RWPE1 (cell line): ENCODE data around the gene EIPR1.

Source experiments
- CTCF ChIA-PET: fragments of 350-600 bp; sonication (Branson Sonifier 250); formaldehyde crosslinking; extraction: SDS; loops from one replicate; lab custom pipeline; 2021; lab: Yijun Ruan, JAX
- POLR2A ChIA-PET: fragments of 400-600 bp; formaldehyde crosslinking; extraction: SDS; loops from one replicate; lab custom pipeline; 2020; ENCODE audit warnings: antibody characterized with exemption; ENCODE audit not compliant: low non-redundant PET; lab: Yijun Ruan, JAX
- DNase-seq: peaks from one replicate; pipeline ENCODE4 v3.0.0; 2012; ENCODE audit warnings: low spot score
- H3K27ac ChIP-seq: fragments of 450-650 bp; 2 replicates; pipeline ENCODE4 v1.5.1; 2017
- CTCF ChIP-seq: fragments of 450-650 bp; conservative IDR thresholded peaks from 2 replicates; pipeline ENCODE4 v1.5.1; 2017; ENCODE audit warnings: low read depth, mild to moderate bottlenecking

Gene EIPR1

GRCh38 chr2:3249476-3249962 is 128.1 kb downstream of the EIPR1 start:
- POLR2A ChIA-PET: no interaction called here
- TF ChIP-seq CTCF: no peak
- CTCF ChIA-PET: no interaction called here

GRCh38 chr2:3248754-3249475 is 128.7 kb downstream of the EIPR1 start:
- ChIA-PET CTCF (no interaction called here), POLR2A (no interaction called here)
- DNase-seq: no peak
- no peak for TF ChIP-seq CTCF
- no peak overlapping the region for H3K27ac ChIP-seq

More at GRCh38 chr2:3249476-3249962, 128.1 kb downstream of the EIPR1 start:
- DNase-seq: no peak
- H3K27ac ChIP-seq: no peak overlapping the region

DNA sequence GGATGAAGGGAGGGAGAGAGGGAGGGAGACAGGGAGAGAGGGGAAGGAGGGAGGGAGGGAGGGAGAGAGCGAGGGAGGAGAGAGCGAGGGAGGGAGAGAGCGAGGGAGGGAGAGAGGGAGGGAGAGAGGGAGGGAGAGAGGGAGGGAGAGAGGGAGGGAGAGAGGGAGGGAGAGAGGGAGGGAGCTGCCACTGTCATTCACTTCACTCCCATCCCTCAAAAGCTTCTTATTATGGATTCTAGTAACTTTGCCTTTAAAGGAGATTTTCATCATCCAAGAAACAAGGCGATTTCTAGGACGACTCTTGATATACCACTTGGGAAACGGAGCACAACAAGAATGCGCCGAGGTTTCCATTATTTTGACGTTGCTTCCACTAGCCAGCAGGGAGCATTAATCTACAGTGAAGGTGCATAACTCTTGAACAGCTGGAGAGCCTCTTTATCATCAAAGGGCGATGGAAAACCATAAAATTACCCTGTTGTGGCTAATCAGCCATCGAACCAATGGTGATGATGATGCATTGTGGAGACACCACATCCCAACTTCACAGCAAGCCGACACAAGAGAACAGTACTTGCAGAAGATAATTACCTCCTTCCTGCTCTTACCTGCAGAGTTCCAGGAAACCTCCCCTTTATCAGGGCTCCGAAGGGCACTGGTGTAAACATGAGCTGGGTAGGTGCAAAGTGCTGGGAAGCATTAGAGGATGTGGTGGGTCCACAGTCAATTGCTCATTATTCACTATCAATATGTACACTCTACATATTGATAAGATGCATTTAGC is 130.5 kb downstream of the EIPR1 start:
- POLR2A ChIA-PET: no interaction called here
- CTCF ChIA-PET: no interaction called here
- no peak for TF ChIP-seq CTCF
- no peak for DNase-seq
- no peak overlapping the region for H3K27ac ChIP-seq

DNA sequence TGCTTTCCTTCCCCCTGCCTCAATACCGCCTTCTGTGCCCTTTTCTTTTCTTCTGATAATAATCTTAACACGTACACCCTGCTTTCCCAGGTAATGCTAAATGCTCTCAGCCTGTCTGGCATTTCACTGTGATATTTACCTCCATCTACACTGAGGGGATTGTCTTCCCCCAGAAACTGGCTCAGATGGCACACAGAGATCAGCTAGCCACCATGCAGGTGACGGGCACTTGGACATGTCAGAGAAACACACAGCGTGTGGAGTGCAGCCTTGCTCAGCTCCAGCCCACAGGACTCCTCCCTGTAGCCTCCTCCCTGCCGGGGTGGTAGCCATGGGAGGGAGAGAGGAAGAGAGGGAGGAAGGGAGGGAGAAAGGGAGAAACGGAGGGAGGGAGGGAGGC is 131.2 kb downstream of the EIPR1 start:
- ChIA-PET CTCF (interaction anchor here (0.7 kb wide), 1 partner anchor 10 kb away, joined by 4 read pairs; no protein-coding TSS in a partner anchor), POLR2A (no interaction called here)
- H3K27ac ChIP-seq: no peak overlapping the region
- TF ChIP-seq CTCF: no peak
- no peak for DNase-seq

DNA sequence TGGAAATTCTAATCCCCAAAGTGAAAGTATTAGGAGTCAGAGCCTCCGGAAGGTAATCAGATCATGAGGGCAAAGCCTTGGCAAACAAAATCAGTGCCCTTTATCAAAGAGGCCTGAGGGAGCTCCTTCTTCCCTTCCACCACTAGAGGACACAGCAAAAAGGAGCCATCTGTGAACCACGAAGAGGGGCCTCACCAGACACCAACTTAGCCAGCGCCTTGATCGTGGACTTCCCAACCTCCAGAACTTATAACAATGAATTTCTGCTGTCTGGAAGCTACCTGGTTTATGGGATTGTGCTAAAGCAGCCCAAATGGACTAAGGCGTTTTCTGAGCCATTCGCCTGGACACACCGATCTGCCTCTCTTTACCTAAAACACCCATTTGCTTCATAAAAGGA is 133.1 kb downstream of the EIPR1 start:
- no peak overlapping the region for H3K27ac ChIP-seq
- no peak for DNase-seq
- TF ChIP-seq CTCF: no peak
- POLR2A ChIA-PET: no interaction called here
- CTCF ChIA-PET: no interaction called here

GRCh38 chr2:3243804-3244203 is 133.8 kb downstream of the EIPR1 start:
- CTCF ChIA-PET: no interaction called here
- H3K27ac ChIP-seq: no peak overlapping the region
- DNase-seq: no peak
- TF ChIP-seq CTCF: no peak
- POLR2A ChIA-PET: no interaction called here
